Measurements from ENCODE around the gene ATF1.

ATF1 gene

GRCh38 chr12:50763639-50764285, at the start of gene ATF1:
Gene ATF1 (plus strand): TSS chr12:50764101. CDS start chr12:50780146, 16,045 bp downstream.
- peak; percentile 83 for DNase-seq

GRCh38 chr12:50715174-50715573, 48.7 kb upstream of the ATF1 start:
- no peak for DNase-seq

DNA sequence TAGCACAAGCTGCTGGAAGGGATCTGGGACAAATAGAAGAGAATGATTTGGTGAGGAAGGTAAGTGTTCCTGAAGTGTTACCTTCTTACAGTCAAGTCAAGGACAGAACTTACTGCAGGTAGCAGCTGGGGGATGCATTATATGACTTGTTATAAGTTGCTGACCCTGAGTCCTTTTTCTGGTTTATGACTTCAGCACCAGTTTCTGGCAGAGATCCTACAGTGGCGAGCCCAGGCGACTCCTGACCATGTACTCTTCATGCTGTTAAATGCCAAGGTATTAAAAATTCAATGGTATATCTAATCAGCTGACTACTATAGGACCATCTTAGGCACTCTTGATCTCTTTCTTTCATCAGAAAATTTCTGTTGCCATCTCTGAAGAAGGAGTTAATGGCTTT, 45.1 kb upstream of the ATF1 start:
- no peak for DNase-seq

- DNase-seq: no peak
Measured at GRCh38 chr12:50720085-50720484, 43.8 kb upstream of the ATF1 start.

- DNase-seq: no peak
Measured at GRCh38 chr12:50720501-50720900, 43.4 kb upstream of the ATF1 start.

- no peak for DNase-seq
Measured at GRCh38 chr12:50723865-50724264, 40.0 kb upstream of the ATF1 start.

DNA sequence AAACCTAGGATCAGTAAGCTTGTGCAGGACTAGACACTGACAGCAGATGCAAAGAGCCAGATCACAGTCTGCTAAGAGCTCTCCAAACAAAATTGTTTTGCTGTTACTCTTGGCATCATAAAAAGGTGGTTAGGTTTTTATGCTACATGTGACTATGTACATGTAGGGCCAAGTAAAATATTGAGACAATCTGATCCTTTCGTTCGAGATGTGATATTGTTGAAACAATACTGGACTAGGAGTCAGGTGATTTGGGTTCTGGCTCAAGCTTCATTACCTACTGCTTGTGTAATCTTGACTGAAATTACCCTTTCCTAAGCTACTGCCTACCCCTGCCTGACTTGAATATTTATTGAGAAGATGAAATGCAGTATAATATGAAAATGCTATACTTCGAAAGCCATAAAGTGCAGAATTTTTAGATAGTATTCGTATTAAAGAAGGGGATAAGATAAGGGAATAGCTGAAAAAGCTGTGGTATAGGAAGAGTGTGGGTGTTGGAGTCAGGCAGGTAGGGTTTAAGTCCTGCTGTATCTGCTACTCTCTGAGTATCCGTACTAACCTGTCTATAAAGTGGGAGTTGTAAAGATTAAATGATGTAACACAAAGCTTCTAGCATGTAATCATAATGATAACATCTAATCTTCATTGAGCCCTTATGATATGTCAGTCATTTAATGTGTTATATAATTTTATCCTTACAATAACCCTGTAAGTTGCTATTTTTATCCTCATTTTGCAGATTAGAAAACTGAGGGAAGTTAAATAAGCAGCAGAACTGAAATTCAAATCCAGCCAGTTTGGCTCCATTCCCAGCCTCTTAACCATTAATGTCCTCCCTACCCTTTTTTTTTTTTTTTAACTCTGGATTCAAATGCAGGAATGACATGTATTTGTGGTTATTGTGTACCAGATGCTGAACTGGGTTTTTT, 38.6 kb upstream of the ATF1 start:
- DNase-seq: no peak

GRCh38 chr12:50727466-50727865, 36.4 kb upstream of the ATF1 start:
- no peak for DNase-seq

DNA sequence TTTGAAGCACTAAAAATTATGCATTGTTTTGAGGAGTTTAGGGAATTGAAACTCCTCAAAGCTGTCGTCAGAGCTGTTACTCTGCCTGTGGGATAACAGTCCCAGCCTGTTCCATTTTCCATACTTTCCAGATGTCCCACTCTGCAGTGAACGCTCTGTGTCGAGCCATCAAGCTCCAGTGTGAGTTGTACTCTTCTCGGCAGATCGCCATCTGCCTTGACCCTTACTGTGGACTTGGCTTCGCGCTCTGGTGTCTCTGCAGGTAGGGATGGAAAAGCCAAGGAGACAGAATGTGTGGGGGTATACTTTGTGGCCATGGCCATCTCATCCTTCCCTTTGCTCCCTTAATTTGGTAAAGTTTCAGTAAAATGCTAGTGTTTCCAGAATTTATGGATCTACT, 35.5 kb upstream of the ATF1 start:
- DNase-seq: no peak

- no peak for DNase-seq
Measured at GRCh38 chr12:50728841-50729240, 35.1 kb upstream of the ATF1 start.

- no peak for DNase-seq
Measured at GRCh38 chr12:50732591-50732990, 31.3 kb upstream of the ATF1 start.

DNA sequence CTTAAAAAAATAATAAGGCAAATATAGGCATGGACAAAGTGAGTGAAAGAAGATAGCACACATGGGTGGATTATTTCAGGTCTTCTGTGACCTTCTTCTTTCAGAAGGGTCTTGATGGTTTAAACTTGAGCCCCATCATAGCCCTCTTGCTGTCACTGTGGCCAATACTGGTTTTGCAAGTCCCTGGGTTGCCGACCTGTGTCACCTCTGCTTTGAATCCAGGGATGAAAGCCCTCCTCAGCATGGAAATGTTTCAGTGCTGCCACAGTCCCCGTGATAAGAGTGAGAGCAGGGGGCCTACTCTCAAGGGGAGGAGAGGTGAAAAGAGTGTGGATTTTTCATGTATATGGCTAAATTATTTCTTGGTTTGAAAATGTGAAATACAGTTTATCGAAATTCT, 30.2 kb upstream of the ATF1 start:
- no peak for DNase-seq

DNA sequence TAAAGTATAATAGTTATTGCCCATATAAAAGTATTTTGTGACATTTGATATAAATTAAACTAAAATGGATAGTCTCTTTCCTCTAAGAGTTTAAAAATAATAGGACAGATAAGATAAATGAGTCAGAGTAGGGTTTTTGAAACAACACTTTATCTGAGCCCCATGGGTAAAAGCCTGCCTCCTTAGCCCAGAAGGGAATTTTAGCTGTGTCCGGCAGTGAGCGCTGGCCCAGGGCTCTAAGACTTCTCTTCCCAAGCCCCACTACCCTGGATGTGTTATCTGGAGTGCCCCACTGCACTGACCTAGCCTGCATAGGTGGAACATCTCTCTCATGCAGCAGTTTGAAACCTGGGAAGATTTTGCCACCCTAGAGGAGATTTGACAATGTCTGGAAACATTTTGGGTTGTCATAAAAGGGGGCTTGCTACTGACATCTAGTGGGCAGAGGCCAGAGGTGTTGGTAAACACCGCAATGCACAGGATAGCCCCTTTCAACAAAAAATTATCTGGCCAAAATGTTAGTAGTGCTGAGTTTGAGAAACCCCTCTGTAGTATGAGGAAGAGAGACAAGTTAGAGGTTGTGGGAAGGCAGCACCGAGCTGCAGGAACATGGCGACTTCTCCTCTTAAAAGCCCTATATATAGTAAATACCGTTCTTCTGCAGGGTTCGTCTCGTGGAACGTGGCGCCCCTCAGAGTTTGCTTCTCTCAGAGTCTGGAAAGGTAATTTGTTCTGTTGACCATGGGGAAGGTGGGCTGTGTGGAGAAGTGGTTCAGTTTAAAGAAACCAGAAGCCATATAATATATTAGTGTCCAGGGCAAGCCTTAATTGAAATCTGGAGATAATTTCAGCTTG, 29.3 kb upstream of the ATF1 start:
- no peak for DNase-seq

GRCh38 chr12:50739611-50740010, 24.3 kb upstream of the ATF1 start:
- DNase-seq: no peak

DNA sequence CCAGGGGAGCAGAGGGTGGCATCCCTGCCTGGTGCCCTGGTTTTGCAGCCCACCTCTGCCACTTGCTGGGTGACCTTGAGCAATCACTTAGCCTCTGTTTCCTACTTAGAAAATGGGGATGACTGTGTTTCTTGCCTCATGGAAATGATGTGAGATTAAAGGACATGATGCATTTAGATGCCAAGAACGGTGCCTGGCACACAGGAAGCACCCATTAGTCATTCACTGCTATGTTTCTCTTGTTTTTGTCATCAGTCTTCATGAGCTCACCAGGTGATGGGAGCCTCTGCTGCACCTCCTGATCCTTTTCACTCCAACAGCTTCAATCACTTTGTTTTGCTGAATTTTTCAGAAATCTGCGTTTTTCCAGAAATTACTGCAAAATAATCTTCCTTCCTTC, 23.6 kb upstream of the ATF1 start:
- DNase-seq: no peak

GRCh38 chr12:50742776-50743175, 21.1 kb upstream of the ATF1 start:
- DNase-seq: no peak

GRCh38 chr12:50745861-50746260, 18.0 kb upstream of the ATF1 start:
- peak; percentile 90 for DNase-seq

GRCh38 chr12:50746431-50746830, 17.5 kb upstream of the ATF1 start:
- no peak for DNase-seq

DNA sequence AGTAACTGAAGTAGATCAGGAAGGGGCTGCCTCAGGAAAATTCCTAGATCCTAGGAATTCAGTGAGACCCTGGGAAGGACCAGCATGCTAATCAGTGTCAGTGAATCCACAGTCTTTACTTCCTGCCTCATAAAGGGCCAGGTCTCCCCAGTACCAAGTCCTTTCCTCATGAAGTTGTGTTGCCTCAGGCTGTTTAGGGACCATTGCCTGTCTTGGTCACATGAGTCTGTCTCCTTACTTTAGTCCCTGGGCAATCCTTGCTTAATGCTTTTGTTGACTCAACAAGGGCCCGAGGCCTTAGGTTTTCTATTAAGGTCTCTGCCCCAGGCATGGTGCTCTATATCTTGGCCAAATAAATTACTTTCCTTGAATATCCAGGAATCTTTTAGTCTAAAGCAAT, 16.1 kb upstream of the ATF1 start:
- no peak for DNase-seq

GRCh38 chr12:50749459-50749882, 14.4 kb upstream of the ATF1 start:
- no peak for DNase-seq

DNA sequence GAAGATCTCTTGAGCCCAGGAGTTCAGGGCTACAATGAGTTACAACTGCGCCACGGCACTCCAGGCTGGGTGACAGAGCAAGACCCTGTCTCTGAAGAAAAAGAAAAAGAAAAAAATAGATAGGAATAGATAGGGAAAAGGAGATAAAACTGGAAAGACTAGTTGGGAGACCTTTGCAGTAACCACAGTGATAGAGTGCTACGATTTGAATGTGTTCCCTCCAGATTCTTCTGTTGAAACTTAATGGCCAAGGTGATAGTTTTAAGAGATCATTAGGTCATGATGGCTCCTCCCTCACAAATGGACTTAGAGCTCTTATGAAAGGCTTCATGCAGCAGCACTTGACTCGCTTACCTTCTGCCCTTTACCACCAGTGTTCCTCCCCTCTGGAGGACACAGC, 13.5 kb upstream of the ATF1 start:
- DNase-seq: no peak

- no peak for DNase-seq
Measured at GRCh38 chr12:50751948-50752721, 11.8 kb upstream of the ATF1 start.

Data from GF-D8 (cell line).